Upper lobe of right lung (tissue), 1 donor: ENCODE data around the gene ACOXL. TPM values are rescaled to one million over a fixed set of nuclear protein-coding genes. Genes with fewer than 3 reads are reported as not detected.
"Not testable (repeated sequence)": the region's sequence is repeated elsewhere in the genome, so short reads cannot be mapped to it uniquely, and the experiment has no call there.

Source experiments
- ATAC-seq: fragments of 200-7000 bp; cut with Tn5 transposase; one replicate; pipeline ENCODE4 v1.9.1; 2020; ENCODE audit warnings: mild to moderate bottlenecking, moderate library complexity
- DNase-seq: peaks from one replicate; pipeline ENCODE4 v3.0.0-alpha.2; 2020
- H3K27ac ChIP-seq: fragments of 200-600 bp; one replicate; pipeline ENCODE4 v1.8.0; 2022
- H3K27me3 ChIP-seq: fragments of 200-600 bp; one replicate; pipeline ENCODE4 v1.8.0; 2022; ENCODE audit warnings: mild to moderate bottlenecking
- H3K36me3 ChIP-seq: fragments of 200-600 bp; one replicate; pipeline ENCODE4 v1.8.0; 2022
- H3K4me1 ChIP-seq: fragments of 200-600 bp; one replicate; pipeline ENCODE4 v1.8.0; 2022
- H3K4me3 ChIP-seq: fragments of 200-600 bp; one replicate; pipeline ENCODE4 v1.8.0; 2022; ENCODE audit warnings: mild to moderate bottlenecking
- H3K9me3 ChIP-seq: fragments of 200-600 bp; one replicate; pipeline ENCODE4 v1.8.0; 2022
- intact Hi-C: fragments of 100-400 bp; cut with DNase I; formaldehyde crosslinking; loops from one replicate; pipeline ENCODE4 v1.11.0; 2022
- total RNA-seq: library from RNA; stranded (reverse); fragmentation: NEBNext Ultra II Directional; extraction: Animal tissue kit (Norgen Biotek cat#: 25700); gene quantifications from one replicate; pipeline ENCODE4 v1.2.1, GENCODE V29; 2021
- TF ChIP-seq, protein P1 (sequence below): fragments of 200-600 bp; IDR thresholded peaks from one replicate; pipeline ENCODE4 v1.8.0; 2022; ENCODE audit warnings: antibody characterized with exemption
- donor health status: DM: no; HTN: yes; CAD: no; lungs with severe emphysema.

The ACOXL gene
- total RNA-seq, 1 donor from 2014 or later = 47.5 TPM

- ATAC-seq (no peak), DNase-seq (no peak)
- Histone ChIP-seq H3K4me3 (no peak overlapping the region), H3K4me1 (no peaks in the 10 kb centered on the region), H3K36me3 (no peaks in the 10 kb centered on the region), H3K27ac (no peak overlapping the region), H3K27me3 (no peaks in the 10 kb centered on the region), H3K9me3 (no peaks in the 10 kb centered on the region)
- intact Hi-C loops = no loop called here
- TF ChIP-seq, protein P1, sequence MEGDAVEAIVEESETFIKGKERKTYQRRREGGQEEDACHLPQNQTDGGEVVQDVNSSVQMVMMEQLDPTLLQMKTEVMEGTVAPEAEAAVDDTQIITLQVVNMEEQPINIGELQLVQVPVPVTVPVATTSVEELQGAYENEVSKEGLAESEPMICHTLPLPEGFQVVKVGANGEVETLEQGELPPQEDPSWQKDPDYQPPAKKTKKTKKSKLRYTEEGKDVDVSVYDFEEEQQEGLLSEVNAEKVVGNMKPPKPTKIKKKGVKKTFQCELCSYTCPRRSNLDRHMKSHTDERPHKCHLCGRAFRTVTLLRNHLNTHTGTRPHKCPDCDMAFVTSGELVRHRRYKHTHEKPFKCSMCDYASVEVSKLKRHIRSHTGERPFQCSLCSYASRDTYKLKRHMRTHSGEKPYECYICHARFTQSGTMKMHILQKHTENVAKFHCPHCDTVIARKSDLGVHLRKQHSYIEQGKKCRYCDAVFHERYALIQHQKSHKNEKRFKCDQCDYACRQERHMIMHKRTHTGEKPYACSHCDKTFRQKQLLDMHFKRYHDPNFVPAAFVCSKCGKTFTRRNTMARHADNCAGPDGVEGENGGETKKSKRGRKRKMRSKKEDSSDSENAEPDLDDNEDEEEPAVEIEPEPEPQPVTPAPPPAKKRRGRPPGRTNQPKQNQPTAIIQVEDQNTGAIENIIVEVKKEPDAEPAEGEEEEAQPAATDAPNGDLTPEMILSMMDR = no peak
Measured at GRCh38 chr2:111042772-111043771, 310.7 kb downstream of the ACOXL start.

DNA sequence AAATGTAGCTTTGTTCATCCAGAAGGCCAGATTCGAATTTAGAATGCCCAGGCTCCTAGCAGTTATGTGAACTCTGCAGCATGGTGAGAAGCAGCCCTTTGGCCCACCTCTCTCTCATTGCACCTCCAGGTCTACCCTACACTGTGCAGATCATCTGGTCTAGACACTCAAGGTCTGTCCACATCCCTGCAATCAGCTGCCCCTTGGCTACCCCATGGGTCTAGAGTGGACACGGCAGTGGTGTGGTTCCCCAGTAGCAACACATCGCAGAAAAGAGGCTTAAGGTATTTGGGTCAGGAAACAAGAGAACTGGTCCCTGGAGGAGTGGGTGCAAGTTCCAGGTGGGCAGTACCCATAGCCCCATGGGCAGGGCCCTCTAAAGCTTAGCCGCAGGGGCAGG lies 311.7 kb downstream of the ACOXL start:
- TF ChIP-seq, protein P1 = no peak
- Histone ChIP-seq H3K9me3 (no peaks in the 10 kb centered on the region), H3K27me3 (no peaks in the 10 kb centered on the region), H3K36me3 (no peaks in the 10 kb centered on the region), H3K4me3 (no peak overlapping the region), H3K4me1 (no peaks in the 10 kb centered on the region), H3K27ac (no peak overlapping the region)
- intact Hi-C loops = no loop called here
- DNase-seq (no peak), ATAC-seq (no peak)

DNA sequence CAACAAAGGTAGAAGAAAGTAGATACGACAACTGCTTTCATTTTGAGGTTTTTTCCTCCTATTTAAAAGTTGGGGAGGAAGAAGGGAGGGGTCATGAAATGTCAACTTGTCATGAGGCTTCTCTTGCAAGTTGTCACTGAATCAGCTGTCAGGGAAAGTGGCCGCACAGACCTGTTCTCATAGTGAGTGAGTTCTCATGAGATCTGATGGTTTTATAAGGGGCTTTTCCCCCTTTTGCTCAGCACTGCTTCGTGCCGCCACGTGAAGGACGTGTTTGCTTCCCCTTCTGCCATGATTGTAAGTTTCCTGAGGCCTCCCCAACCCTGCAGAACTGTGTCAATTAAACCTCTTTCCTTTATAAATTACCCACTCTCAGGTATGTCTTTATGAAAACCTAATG lies 312.9 kb downstream of the ACOXL start:
- ATAC-seq, H3K4me1 ChIP-seq, H3K27me3 ChIP-seq, DNase-seq, H3K36me3 ChIP-seq, intact Hi-C loops, H3K9me3 ChIP-seq, H3K27ac ChIP-seq, H3K4me3 ChIP-seq: not testable (repeated sequence)

DNA sequence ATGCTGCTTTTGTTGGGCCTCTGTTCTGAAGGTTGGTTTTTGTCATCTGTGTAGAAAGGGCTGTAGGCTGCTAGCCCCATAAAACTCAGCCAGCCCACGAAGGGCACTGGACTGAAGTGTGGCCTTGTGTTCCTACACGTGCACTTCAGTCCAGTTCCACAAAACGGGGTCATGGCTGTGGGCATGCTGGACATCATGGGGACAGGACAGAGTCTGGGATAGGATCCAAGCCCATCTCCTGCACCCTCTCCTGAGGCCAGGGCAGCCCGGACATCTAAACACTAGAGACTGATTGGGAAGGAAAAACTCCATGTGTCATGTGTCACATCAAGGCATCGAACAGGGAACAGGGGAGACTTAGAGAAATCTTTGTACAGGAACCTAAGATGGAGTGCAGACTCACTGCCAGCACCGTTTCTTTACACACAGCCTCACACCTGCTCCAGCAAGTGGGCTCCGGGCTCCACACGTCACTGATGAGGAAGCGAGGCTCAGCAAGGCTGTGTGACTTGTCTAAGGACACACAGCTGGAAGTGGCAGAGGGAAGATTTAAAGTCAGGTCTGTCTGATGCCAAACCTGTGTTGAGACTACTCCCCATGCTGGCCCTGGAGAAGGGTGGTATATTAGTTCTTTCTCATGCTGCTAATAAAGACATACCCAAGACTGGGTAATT lies 313.5 kb downstream of the ACOXL start:
- no peak for ATAC-seq
- Histone ChIP-seq H3K36me3 (no peaks in the 10 kb centered on the region), H3K4me3 (no peak overlapping the region), H3K27ac (no peak overlapping the region), H3K9me3 (no peaks in the 10 kb centered on the region), H3K4me1 (no peaks in the 10 kb centered on the region), H3K27me3 (no peaks in the 10 kb centered on the region)
- TF ChIP-seq, protein P1 = no peak
- intact Hi-C loops = no loop called here
- DNase-seq = no peak

GRCh38 chr2:111046670-111047069 lies 314.3 kb downstream of the ACOXL start:
- TF ChIP-seq, protein P1 = no peak
- no peaks in the 10 kb centered on the region for H3K36me3 ChIP-seq
- no peaks in the 10 kb centered on the region for H3K27me3 ChIP-seq
- H3K4me1 ChIP-seq = no peaks in the 10 kb centered on the region
- no peak for ATAC-seq
- H3K9me3 ChIP-seq = no peaks in the 10 kb centered on the region
- intact Hi-C loops = no loop called here
- H3K27ac ChIP-seq = no peak overlapping the region
- no peak for DNase-seq
- H3K4me3 ChIP-seq = no peak overlapping the region
